Islet of Langerhans (tissue), 1 donor: ENCODE data around the gene RAB5B.
"Not testable (repeated sequence)": the region's sequence is repeated elsewhere in the genome, so short reads cannot be mapped to it uniquely, and the experiment has no call there.

Experiments used
- FAIRE-seq: peaks from one replicate; lab custom pipeline; 2011; peaks lifted over from hg19 to GRCh38; lab: Jason Lieb, UNC

RAB5B gene

DNA sequence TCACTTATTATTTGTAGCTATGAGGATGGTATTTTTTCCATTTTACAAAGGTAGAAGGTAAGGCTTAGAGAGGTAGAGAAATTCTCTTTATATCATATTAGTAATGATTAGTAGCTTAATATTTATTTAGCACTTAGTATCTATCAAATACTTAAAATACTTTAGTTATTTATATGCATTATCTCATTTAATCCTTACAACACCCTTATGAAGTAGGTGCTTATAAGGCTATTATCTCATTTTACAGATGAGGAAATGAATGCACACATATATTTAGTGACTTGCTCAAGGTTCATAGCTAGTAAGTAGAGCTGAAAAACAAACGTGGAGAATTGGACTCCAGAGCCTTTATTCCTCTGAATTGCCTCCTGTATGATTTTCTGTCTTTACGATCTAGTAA lies 11.0 kb downstream of the RAB5B start:
- no peak for FAIRE-seq

- FAIRE-seq: no peak
Observed at GRCh38 chr12:55985341-55985740, 11.5 kb downstream of the RAB5B start.

- FAIRE-seq: not testable (repeated sequence)
Observed at GRCh38 chr12:55985976-55986375, 12.1 kb downstream of the RAB5B start.

- no peak for FAIRE-seq
Observed at GRCh38 chr12:55991110-55991509, 17.2 kb downstream of the RAB5B start.

DNA sequence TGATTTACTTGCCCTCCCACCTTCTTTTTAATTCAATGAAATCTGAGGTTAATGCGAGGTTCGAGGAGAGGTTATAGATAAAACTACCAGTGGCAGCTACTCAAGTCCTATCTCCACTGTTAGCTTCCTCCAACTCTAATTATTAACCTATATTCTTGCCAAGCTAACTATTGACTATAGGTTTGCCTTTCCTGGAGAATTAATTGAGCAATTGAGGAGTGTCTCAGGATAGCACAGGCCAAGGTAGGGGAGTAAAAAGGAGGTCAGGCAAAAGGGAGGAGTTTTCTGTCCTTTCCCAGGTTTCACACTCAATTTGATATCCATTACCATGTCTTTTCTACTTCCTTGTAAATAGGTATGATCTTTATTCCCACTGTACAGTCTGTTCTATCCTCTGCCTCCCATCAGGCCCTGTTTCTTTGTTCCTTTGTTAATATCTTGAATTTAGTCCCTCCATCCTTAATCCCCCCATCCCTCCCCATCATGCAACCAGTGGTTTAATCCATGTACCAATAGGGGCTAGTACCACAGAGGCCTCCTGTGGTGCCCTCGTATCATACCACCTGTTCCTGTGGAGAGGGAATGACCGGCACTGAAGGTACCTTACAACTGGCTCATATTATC lies 19.5 kb downstream of the RAB5B start:
- FAIRE-seq: no peak

GRCh38 chr12:55995366-55995765 lies 21.5 kb downstream of the RAB5B start:
- no peak for FAIRE-seq

DNA sequence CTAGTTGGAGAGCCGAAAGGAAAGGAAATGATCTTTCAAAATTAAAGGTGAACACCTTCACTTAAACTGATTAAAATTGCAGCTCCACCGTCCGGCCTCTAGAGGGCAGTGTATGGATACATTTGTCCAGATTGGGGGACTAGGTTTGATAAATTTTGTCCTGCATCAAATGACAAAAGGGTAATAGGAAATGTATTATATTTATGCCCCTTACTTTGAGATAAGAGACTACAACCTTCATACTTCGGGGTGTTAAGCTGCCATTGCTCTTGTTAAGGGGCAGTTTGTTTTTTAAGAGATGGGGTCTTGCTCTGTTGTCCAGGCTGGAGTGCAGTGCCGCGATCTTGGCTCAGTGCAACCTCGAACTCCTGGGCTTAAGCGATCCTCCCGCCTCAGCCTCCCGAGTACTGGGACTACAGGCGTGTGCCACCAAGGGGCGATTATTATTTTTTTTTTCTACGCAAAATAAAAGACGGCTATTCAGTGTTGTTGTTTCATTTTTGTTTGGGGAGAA lies 22.4 kb downstream of the RAB5B start:
- peak; percentile 92 for FAIRE-seq

- FAIRE-seq: peak; percentile 61
Observed at GRCh38 chr12:55996715-55997534, 23.0 kb downstream of the RAB5B start, which contains the start of gene SUOX. TSS of gene SUOX (plus strand) at chr12:55997276. CDS start at chr12:56002222, 4,946 bp downstream.

GRCh38 chr12:55997535-55997859 lies 23.6 kb downstream of the RAB5B start:
- FAIRE-seq: no peak

DNA sequence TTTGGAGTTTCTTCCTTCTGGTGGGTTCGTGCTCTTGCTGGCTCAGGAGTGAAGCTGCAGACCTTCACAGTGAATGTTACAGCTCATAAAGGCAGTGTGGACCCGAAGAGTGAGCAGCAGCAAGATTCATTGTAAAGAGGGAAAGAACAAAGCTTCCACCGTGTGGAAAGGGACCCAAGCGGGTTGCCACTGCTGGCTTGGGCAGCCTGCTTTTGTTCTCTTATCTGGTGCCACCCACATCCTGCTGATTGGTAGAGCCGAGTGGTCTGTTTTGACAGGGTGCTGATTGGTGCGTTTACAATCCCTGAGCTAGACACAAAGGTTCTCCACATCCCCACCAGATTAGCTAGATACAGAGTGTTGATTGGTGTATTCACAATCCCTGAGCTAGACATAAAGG lies 25.6 kb downstream of the RAB5B start:
- not testable (repeated sequence) for FAIRE-seq

DNA sequence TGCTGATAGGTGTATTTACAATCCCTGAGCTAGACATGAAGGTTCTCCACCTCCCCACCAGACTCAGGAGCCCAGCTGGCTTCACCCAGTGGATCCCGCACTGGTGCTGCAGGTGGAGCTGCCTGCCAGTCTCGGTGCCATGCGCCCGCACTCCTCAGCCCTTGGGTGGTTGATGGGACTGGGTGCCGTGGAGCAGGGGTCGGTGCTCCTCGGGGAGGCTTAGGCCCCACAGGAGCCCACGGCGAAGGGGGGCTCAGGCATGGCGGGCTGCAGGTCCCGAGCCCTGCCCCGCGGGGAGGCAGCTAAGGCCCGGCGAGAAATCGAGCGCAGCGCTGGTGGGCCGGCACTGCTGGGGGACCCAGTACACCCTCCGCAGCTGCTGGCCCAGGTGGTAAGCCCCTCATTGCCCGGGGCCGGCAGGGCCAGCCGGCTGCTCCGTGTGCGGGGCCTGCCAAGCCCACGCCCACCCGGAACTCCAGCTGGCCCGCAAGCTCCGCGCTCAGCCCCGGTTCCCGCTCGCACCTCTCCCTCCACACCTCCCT lies 26.2 kb downstream of the RAB5B start:
- not testable (repeated sequence) for FAIRE-seq

DNA sequence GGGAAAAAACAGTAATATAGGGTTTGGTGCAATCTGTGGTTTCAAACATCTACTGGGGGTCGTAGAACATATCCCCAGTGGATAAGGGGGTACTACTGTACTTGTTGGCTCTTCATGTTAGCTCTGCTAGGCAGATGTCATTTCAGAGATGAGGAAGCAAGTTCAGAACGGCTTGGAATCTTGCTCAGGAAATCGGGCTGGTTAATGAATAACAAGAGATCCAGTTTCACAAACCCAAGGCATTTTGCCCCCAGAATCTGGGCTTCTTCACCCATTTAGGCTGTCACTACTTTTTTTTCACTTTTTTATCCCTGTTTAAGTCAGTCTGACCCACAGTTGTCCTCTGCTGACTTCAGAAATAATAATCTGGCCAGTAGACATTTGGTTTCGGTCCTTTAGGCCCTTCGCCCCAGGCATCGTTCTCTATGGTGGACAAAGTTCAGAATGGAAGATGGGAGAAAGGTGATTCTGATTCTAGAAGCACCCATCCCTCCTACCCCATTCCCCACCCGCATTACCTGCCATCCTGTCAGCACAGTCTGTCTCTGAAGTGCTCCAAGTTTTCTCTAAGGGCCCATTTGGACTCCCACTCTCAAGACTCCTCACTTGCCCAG lies 27.7 kb downstream of the RAB5B start:
- FAIRE-seq: no peak

DNA sequence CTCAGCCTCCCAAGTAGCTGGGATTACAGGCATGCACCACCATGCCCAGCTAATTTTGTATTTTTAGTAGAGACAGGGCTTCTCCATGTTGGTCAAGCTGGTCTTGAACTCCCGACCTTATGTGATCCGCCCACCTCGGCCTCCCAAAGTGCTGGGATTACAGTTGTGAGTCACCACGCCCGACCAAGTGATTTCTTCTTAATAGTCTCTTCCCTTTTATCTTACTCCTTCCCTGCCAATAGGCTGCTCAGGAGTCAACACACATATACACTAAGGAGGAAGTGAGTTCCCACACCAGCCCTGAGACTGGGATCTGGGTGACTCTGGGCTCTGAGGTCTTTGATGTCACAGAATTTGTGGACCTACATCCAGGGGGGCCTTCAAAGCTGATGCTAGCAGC lies 29.5 kb downstream of the RAB5B start:
- not testable (repeated sequence) for FAIRE-seq

- no peak for FAIRE-seq
Observed at GRCh38 chr12:56004211-56004610, 30.3 kb downstream of the RAB5B start.

- FAIRE-seq: no peak
Observed at GRCh38 chr12:56007564-56008559, 34.0 kb downstream of the RAB5B start.

GRCh38 chr12:56010111-56010570 lies 36.3 kb downstream of the RAB5B start:
- FAIRE-seq: no peak

- no peak for FAIRE-seq
Observed at GRCh38 chr12:56011509-56012090, 37.7 kb downstream of the RAB5B start.

- FAIRE-seq: no peak
Observed at GRCh38 chr12:56013482-56013881, 39.6 kb downstream of the RAB5B start.

DNA sequence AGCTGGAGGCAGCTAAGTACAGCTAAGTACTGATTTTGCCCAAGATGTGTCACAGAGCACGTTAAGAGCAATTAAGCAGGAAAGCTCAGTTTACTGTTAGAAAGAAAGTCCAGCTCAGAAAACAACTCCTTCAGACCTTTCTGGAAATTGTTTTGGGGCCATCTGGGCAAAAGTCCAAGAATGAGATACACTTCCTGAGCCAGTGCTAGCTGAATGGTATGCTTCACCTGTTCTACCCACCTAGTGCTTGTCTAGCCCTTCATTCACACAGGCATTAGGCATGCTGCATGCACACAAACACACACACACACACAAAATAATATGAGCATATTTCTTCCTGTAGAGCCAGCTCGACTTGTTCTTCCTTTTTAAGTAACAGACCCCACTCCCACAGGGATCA lies 40.3 kb downstream of the RAB5B start:
- FAIRE-seq: no peak

- no peak for FAIRE-seq
Observed at GRCh38 chr12:56017181-56017580, 43.3 kb downstream of the RAB5B start.

- FAIRE-seq: no peak
Observed at GRCh38 chr12:56018356-56018755, 44.5 kb downstream of the RAB5B start.
